Endothelial cell of umbilical vein (primary cell): ENCODE measurements around the gene TRIP11. TPM values are rescaled to one million over a fixed set of nuclear protein-coding genes. Genes with fewer than 3 reads are reported as not detected.

Experiments
- BruUV-seq: library from RNA; stranded (reverse); fragments of 400-500 nt; replicated peaks from 2 replicates; lab custom pipeline; 2021; lab: Mats Ljungman, UMichigan
- CTCF ChIA-PET: fragments of 300-600, 350-600 bp; sonication (Branson Sonifier 250); formaldehyde crosslinking; loops from one replicate; lab custom pipeline; 2021; ENCODE audit warnings: antibody characterized with exemption, inconsistent platforms; lab: Charles Lee
- POLR2A ChIA-PET: fragments of 300-600, 350-600 bp; sonication (Branson Sonifier 250); formaldehyde crosslinking; loops from one replicate; lab custom pipeline; 2021; ENCODE audit warnings: antibody characterized with exemption, inconsistent platforms; lab: Charles Lee
- DNase-seq: peaks from one replicate; pipeline ENCODE4 v3.0.0-alpha.2; 2011; ENCODE audit warnings: low read depth, low spot score
- FAIRE-seq: peaks from 2 replicates; lab custom pipeline; 2011; peaks lifted over from hg19 to GRCh38; lab: Jason Lieb, UNC
- H2AFZ ChIP-seq: 2 replicates; pipeline ENCODE4 v1.6.0; 2012; ENCODE audit warnings: low read depth, low read length, control low read depth, inconsistent platforms
- H3K27ac ChIP-seq: 2 replicates; pipeline ENCODE4 v1.5.1; 2011; ENCODE audit warnings: low read depth, mild to moderate bottlenecking, control low read depth, low read length, moderate library complexity; ENCODE audit not compliant: insufficient read depth
- H3K27me3 ChIP-seq, 2 experiments: 2 replicates each; pipeline versions ENCODE4 v1.6.0 to v1.6.1; 2011; ENCODE audit warnings: low read length in 2 of 2, mixed read lengths in 1 of 2; ENCODE audit not compliant: control insufficient read depth in 2 of 2, insufficient read depth in 2 of 2
- H3K36me3 ChIP-seq, 2 experiments: 2 replicates in 1 of 2; 3 replicates in 1 of 2; pipeline ENCODE4 v1.5.1; 2011; ENCODE audit warnings: low read length in 2 of 2, mild to moderate bottlenecking in 1 of 2, moderate library complexity in 1 of 2; ENCODE audit not compliant: control insufficient read depth in 2 of 2, insufficient read depth in 2 of 2; ENCODE audit errors: extremely low read depth in 1 of 2
- H3K4me1 ChIP-seq: 3 replicates; pipeline ENCODE4 v1.5.1; 2011; ENCODE audit warnings: mild to moderate bottlenecking, low read length; ENCODE audit not compliant: control insufficient read depth, insufficient read depth; ENCODE audit errors: extremely low read depth
- H3K4me2 ChIP-seq: 2 replicates; pipeline ENCODE4 v1.6.1; 2011; ENCODE audit warnings: low read length, control low read depth, mixed read lengths; ENCODE audit not compliant: insufficient read depth
- H3K4me3 ChIP-seq, 3 experiments: fragments of 200-600 bp in 1 of 3; sonication (generic), shearing (Covaris generic) in 1 of 3; replicated peaks in 1 of 3; 2 replicates each; pipeline ENCODE4 v1.5.1; 2011 to 2016; ENCODE audit warnings: control low read depth in 3 of 3, low read length in 3 of 3, mild to moderate bottlenecking in 2 of 3, inconsistent platforms in 1 of 3, low read depth in 1 of 3, moderate library complexity in 1 of 3; ENCODE audit not compliant: insufficient read depth in 1 of 3
- H3K79me2 ChIP-seq: 2 replicates; pipeline ENCODE4 v1.6.0; 2012; ENCODE audit warnings: low read length, inconsistent platforms; ENCODE audit not compliant: control insufficient read depth, insufficient read depth
- H3K9ac ChIP-seq: replicated peaks from 2 replicates; pipeline ENCODE3; 2011; ENCODE audit warnings: low read length, control low read depth; ENCODE audit not compliant: insufficient read depth; ENCODE audit errors: extremely low read depth
- H3K9me1 ChIP-seq: replicated peaks from 3 replicates; pipeline ENCODE4 v1.6.0; 2011; ENCODE audit warnings: mild to moderate bottlenecking, low read length; ENCODE audit not compliant: control insufficient read depth, insufficient read depth; ENCODE audit errors: extremely low read depth
- H3K9me3 ChIP-seq: replicated peaks from 2 replicates; pipeline ENCODE4 v1.5.1; 2012; ENCODE audit warnings: low read length, inconsistent platforms; ENCODE audit not compliant: control insufficient read depth, insufficient read depth
- H4K20me1 ChIP-seq: replicated peaks from 2 replicates; pipeline ENCODE3; 2011; ENCODE audit warnings: mild to moderate bottlenecking, low read length; ENCODE audit not compliant: control insufficient read depth, insufficient read depth; ENCODE audit errors: extremely low read depth
- CTCF ChIP-seq, 2 donors: IDR thresholded peaks; 1 replicate in 1 of 2; 2 replicates in 1 of 2; pipeline ENCODE4 v1.5.1; 2011; ENCODE audit warnings: low read length in 2 of 2, mild to moderate bottlenecking in 2 of 2, moderate library complexity in 2 of 2, control low read depth in 1 of 2, inconsistent platforms in 1 of 2, low read depth in 1 of 2; ENCODE audit not compliant: insufficient read depth in 1 of 2; ENCODE audit errors: extremely low read depth in 1 of 2
- EZH2 ChIP-seq: IDR thresholded peaks from 2 replicates; pipeline ENCODE4 v1.6.1; 2012; ENCODE audit warnings: borderline replicate concordance, low read depth, mild to moderate bottlenecking, moderate library complexity, low read length, inconsistent platforms; ENCODE audit not compliant: severe bottlenecking
- FOS ChIP-seq: IDR thresholded peaks from 2 replicates; pipeline ENCODE4 v1.6.1; 2011; ENCODE audit warnings: mild to moderate bottlenecking, low read length, moderate library complexity, borderline replicate concordance; ENCODE audit not compliant: insufficient read depth
- GATA2 ChIP-seq: IDR thresholded peaks from 2 replicates; pipeline ENCODE4 v1.7.0; 2011; ENCODE audit warnings: low read depth, mild to moderate bottlenecking, moderate library complexity, mixed read lengths, low read length; ENCODE audit not compliant: insufficient read length, insufficient read depth
- JUN ChIP-seq: IDR thresholded peaks from 2 replicates; pipeline ENCODE4 v1.6.1; 2011; ENCODE audit warnings: borderline replicate concordance, low read depth; ENCODE audit not compliant: insufficient read length, insufficient read depth
- MYC ChIP-seq: IDR thresholded peaks from one replicate; pipeline ENCODE4 v1.6.1; 2011; ENCODE audit warnings: mild to moderate bottlenecking, low read depth, low read length
- POLR2A ChIP-seq: IDR thresholded peaks from 2 replicates; pipeline ENCODE4 v1.6.1; 2012; ENCODE audit warnings: low read depth, mild to moderate bottlenecking, control low read depth, low read length
- POLR2AphosphoS5 ChIP-seq: IDR thresholded peaks from 2 replicates; pipeline ENCODE4 v1.6.1; 2012; ENCODE audit warnings: low read depth, mild to moderate bottlenecking, control low read depth, low read length, moderate library complexity; ENCODE audit not compliant: insufficient read depth
- dilution Hi-C: fragments of 300-500 bp; cut with MboI; formaldehyde crosslinking; loops from one replicate; pipeline ENCODE4 v1.15.0; 2019; ENCODE audit warnings: low sequenced_read_pairs; ENCODE audit not compliant: extremely low pct_ligation_motif_present
- intact Hi-C: fragments of 100-400 bp; cut with micrococcal nuclease; formaldehyde crosslinking; loops from one replicate; pipeline ENCODE4 v1.10.0; 2022
- polyA plus RNA-seq, 4 experiments: library from polyadenylated mRNA; depleted of rRNA in 3 of 4; stranded (reverse) in 3 of 4; unstranded in 1 of 4; fragments of >200 nt; gene quantifications; 2 replicates each; pipeline versions ENCODE4 v1.2.1 to v1.2.3, GENCODE V29; 2011 to 2012; ENCODE audit warnings: missing spikeins in 1 of 4
- total RNA-seq: library from RNA; stranded (reverse); gene quantifications from 2 replicates; pipeline ENCODE4 v1.2.3, GENCODE V29; 2021
- TF ChIP-seq, protein P1 (sequence below): IDR thresholded peaks from 2 replicates; pipeline ENCODE4 v1.6.1; 2011; ENCODE audit not compliant: insufficient read depth, insufficient read length

Gene TRIP11
- total and polyA plus RNA-seq, 2 donors (not counting 3 experiments of a cell fraction or from before 2014, with no cell fraction given), result 7.0 to 58.0 TPM

DNA sequence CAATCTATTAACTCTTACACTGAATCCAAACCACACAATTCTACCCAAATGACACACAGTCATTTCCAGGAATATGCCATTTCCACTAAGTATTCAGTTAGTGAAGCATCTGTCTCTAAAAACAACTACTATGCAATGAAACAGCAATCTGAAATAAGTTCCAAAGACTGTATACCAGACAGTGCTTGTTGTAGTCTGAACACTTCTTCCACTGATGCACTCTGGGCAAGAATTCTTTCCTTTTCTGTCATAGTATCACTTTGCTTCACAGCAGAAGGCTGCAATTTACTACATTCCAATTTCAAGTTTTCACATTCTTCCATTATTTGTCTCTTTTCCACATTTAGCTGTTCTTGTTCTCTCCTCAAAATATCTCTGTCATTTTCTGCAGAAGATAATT lies 25.8 kb downstream of the TRIP11 start:
- dilution Hi-C loops, result no loop called here
- no peak for FAIRE-seq
- TF ChIP-seq, protein P1, sequence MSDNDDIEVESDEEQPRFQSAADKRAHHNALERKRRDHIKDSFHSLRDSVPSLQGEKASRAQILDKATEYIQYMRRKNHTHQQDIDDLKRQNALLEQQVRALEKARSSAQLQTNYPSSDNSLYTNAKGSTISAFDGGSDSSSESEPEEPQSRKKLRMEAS, result no peak
- TF ChIP-seq POLR2A, result no peak
- TF ChIP-seq MYC, result no peak
- no peak for TF ChIP-seq CTCF (IDR thresholded peaks at IDR 0.05; ENCODE audit: extremely low read depth in 1 of 2, insufficient read depth in 1 of 2, low read depth in 1 of 2, low read length in 2 of 2)
- no peak for TF ChIP-seq JUN
- TF ChIP-seq EZH2, result no peak
- TF ChIP-seq GATA2, result no peak
- TF ChIP-seq POLR2AphosphoS5, result no peak
- no peak for TF ChIP-seq FOS

More for the DNA sequence above, 25.8 kb downstream of the TRIP11 start:
- H3K9me3 ChIP-seq, result no peaks in the 10 kb centered on the region
- no TSS peak for BruUV-seq
- H3K27me3 ChIP-seq, result no peaks in the 10 kb centered on the region
- DNase-seq, result no peak
- POLR2A ChIA-PET, result no interaction called here
- peaks cover 2 to 18% of the 10 kb centered on the region in 2 experiments for H3K36me3 ChIP-seq
- no peaks in the 10 kb centered on the region for H3K79me2 ChIP-seq
- H3K4me1 ChIP-seq, result no peaks in the 10 kb centered on the region
- intact Hi-C loops, result no loop called here
- H3K9me1 ChIP-seq, result no peaks in the 10 kb centered on the region
- H3K9ac ChIP-seq, result no peak overlapping the region
- no peak overlapping the region for H3K27ac ChIP-seq
- H3K4me3 ChIP-seq, result no peak overlapping the region
- no peak overlapping the region for H2AFZ ChIP-seq
- no peak overlapping the region for H3K4me2 ChIP-seq
- CTCF ChIA-PET, result interaction anchor here (2.6 kb wide), 1 partner anchor 17 kb away, joined by 13 read pairs; no protein-coding TSS in a partner anchor
- no peaks in the 10 kb centered on the region for H4K20me1 ChIP-seq
